Breast epithelium (tissue), 3 donors: ENCODE results near the gene METAP1. TPM values are rescaled to one million over a fixed set of nuclear protein-coding genes. Genes with fewer than 3 reads are reported as not detected.

ENCODE experiments used
- total RNA-seq, 3 donors: library from RNA; depleted of rRNA; stranded (reverse); fragments of >200 nt; gene quantifications; one replicate each; pipeline ENCODE4 v1.1.0, GENCODE V29; 2016

The METAP1 gene
- total RNA-seq, 3 donors from 2014 or later: 22.9 to 54.2 (median 36.7) TPM

Other genes with a start within 250 kb of the METAP1 start
- 10 to 100 TPM; 69.0 to 97.2 (median 93.7) TPM for gene EIF4E, start 66.6 kb upstream of the METAP1 start, total RNA-seq
- 100 to 1,000 TPM; 136 to 283 (median 159) TPM for gene ADH5, start 93.1 kb downstream of the METAP1 start, total RNA-seq
- 10 to 100 TPM in 1 of 3 donors, 1 to 10 TPM in 1, under 1 TPM in 1; 0.48 to 27.5 (median 7.9) TPM for gene ADH4, start 148.6 kb downstream of the METAP1 start, total RNA-seq
- gene ADH6, start 223.5 kb downstream of the METAP1 start, total RNA-seq: not detected